ENCODE measurements around the gene PRDM16. TPM values are rescaled to one million over a fixed set of nuclear protein-coding genes. Genes with fewer than 3 reads are reported as not detected.

PRDM16 gene
- total RNA-seq, 1 donor from 2014 or later, result 0.79 TPM

DNA sequence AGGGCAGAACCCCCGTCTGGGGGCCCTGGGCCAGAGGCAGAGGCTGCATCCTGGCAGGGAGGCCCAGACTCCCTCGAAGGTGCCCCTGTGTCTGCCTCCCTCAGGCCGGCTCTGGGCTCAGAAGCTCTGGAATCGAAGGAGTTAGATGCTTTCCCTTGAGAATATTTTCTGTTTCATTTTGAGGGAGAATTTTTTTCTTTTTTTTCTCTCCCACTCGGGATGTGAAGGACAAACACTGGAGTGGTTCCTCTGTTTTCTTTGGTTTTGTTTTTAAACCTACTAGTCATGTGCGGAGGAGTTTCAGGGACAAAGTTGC lies 44.7 kb downstream of the PRDM16 start:
- TF ChIP-seq CTCF (IDR thresholded peaks at IDR 0.05; ENCODE audit: insufficient read depth, low read length, severe bottlenecking), result no peak
- H3K36me3 ChIP-seq (ENCODE audit: control insufficient read depth, insufficient read depth, low read length), result no peaks in the 10 kb centered on the region
- FAIRE-seq (no peak), DNase-seq (ENCODE audit: low read depth) (no peak)
- no peaks in the 10 kb centered on the region for H3K27me3 ChIP-seq (ENCODE audit: control insufficient read depth, insufficient read depth, low read length)
- no peak overlapping the region for H3K4me3 ChIP-seq (ENCODE audit: low read depth, low read length)

GRCh38 chr1:3114131-3114744 lies 45.2 kb downstream of the PRDM16 start:
- Histone ChIP-seq H3K4me3 (ENCODE audit: low read depth, low read length) (no peak overlapping the region), H3K27me3 (ENCODE audit: control insufficient read depth, insufficient read depth, low read length) (no peaks in the 10 kb centered on the region), H3K36me3 (ENCODE audit: control insufficient read depth, insufficient read depth, low read length) (no peaks in the 10 kb centered on the region)
- DNase-seq (ENCODE audit: low read depth) (no peak), FAIRE-seq (peak; percentile 85)
- no peak for TF ChIP-seq CTCF (IDR thresholded peaks at IDR 0.05; ENCODE audit: insufficient read depth, low read length, severe bottlenecking)

DNA sequence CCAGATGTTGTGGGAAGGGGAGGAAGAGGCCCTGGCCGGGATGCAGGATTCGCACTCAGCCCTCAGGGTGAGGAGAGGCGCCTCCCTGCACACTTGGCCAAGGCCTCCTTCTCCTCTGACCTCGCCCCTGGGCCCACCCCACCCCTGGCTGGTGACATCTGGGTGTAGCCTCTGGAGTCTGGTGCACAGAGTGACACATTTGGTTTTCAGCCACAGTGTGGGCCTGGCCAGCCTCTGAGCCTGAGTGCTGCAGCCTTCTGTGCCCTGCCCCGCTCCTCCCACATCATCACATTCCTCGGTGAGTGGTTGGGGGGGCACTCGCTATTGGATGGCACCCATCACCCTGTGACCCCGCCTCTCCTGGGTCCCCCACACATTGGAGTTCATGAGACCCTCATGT lies 45.8 kb downstream of the PRDM16 start:
- H3K4me3 ChIP-seq (ENCODE audit: low read depth, low read length), result no peak overlapping the region
- no peaks in the 10 kb centered on the region for H3K27me3 ChIP-seq (ENCODE audit: control insufficient read depth, insufficient read depth, low read length)
- FAIRE-seq (no peak), DNase-seq (ENCODE audit: low read depth) (no peak)
- no peak for TF ChIP-seq CTCF (IDR thresholded peaks at IDR 0.05; ENCODE audit: insufficient read depth, low read length, severe bottlenecking)
- H3K36me3 ChIP-seq (ENCODE audit: control insufficient read depth, insufficient read depth, low read length), result no peaks in the 10 kb centered on the region

- no peaks in the 10 kb centered on the region for H3K27me3 ChIP-seq (ENCODE audit: control insufficient read depth, insufficient read depth, low read length)
- DNase-seq (ENCODE audit: low read depth) (no peak), FAIRE-seq (no peak)
- no peaks in the 10 kb centered on the region for H3K36me3 ChIP-seq (ENCODE audit: control insufficient read depth, insufficient read depth, low read length)
- H3K4me3 ChIP-seq (ENCODE audit: low read depth, low read length), result no peak overlapping the region
- no peak for TF ChIP-seq CTCF (IDR thresholded peaks at IDR 0.05; ENCODE audit: insufficient read depth, low read length, severe bottlenecking)
Measured at GRCh38 chr1:3115275-3116149, 46.5 kb downstream of the PRDM16 start.

DNA sequence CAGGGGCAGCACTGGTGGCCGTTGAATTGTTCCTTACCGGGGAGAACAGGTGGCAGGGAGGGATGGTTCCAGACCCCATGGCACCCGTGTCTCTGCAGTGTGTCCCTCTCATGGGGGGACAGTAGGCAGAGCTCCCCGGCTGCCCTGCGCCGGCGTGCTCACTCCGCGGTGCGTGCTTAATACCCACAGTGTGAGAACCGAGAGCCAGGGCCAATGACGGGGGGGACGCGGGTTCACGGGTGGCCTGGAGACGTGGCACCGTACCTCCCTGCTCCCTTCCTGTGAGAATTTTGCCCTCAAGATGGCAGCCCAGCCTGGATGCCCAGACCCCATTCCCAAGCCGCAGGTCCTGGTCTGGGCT lies 47.1 kb downstream of the PRDM16 start:
- no peak for TF ChIP-seq CTCF (IDR thresholded peaks at IDR 0.05; ENCODE audit: insufficient read depth, low read length, severe bottlenecking)
- H3K36me3 ChIP-seq (ENCODE audit: control insufficient read depth, insufficient read depth, low read length), result no peaks in the 10 kb centered on the region
- FAIRE-seq (no peak), DNase-seq (ENCODE audit: low read depth) (no peak)
- no peaks in the 10 kb centered on the region for H3K27me3 ChIP-seq (ENCODE audit: control insufficient read depth, insufficient read depth, low read length)
- H3K4me3 ChIP-seq (ENCODE audit: low read depth, low read length), result no peak overlapping the region

All from bronchial epithelial cell (primary cell).